ENCODE measurements around the gene SPPL2A.

- TF ChIP-seq CTCF (conservative IDR thresholded peaks at IDR 0.05) (no peak), ZFX (IDR thresholded peaks at IDR 0.05) (no peak)
Measured at GRCh38 chr15:50753463-50753862, 12.0 kb downstream of the SPPL2A start.
